MCF 10A (cell line): ENCODE data around the gene AFP. TPM values are rescaled to one million over a fixed set of nuclear protein-coding genes. Genes with fewer than 3 reads are reported as not detected.

ENCODE experiments used
- BruUV-seq: library from RNA; stranded (reverse); fragments of 400-500 nt; replicated peaks from 2 replicates; lab custom pipeline; 2021; lab: Mats Ljungman, UMichigan
- CTCF ChIA-PET: fragments of 300-600 bp; sonication (Branson Sonifier 250); formaldehyde crosslinking; extraction: SDS; loops from one replicate; lab custom pipeline; 2021; ENCODE audit warnings: antibody characterized with exemption, inconsistent platforms; lab: Yijun Ruan, JAX
- POLR2A ChIA-PET: fragments of 300-600, 350-650 bp; sonication (Branson Sonifier 250); formaldehyde crosslinking; extraction: SDS; loops from one replicate; lab custom pipeline; 2020; ENCODE audit warnings: antibody characterized with exemption, inconsistent platforms; lab: Yijun Ruan, JAX
- DNase-seq: peaks from one replicate; pipeline ENCODE4 v3.0.0-alpha.2; 2018; ENCODE audit not compliant: unreplicated experiment
- H3K27ac Mint-ChIP-seq: one replicate; pipeline ENCODE4 v1.8.0; 2022; ENCODE audit warnings: mild to moderate bottlenecking, low read depth, mixed read lengths; ENCODE audit not compliant: unreplicated experiment
- H3K27me3 Mint-ChIP-seq: one replicate; pipeline ENCODE4 v1.8.0; 2022; ENCODE audit warnings: mixed read lengths; ENCODE audit not compliant: insufficient read depth, unreplicated experiment
- H3K36me3 Mint-ChIP-seq: one replicate; pipeline ENCODE4 v1.8.0; 2022; ENCODE audit warnings: mild to moderate bottlenecking, moderate library complexity, mixed read lengths; ENCODE audit not compliant: insufficient read depth, unreplicated experiment
- H3K4me1 Mint-ChIP-seq: one replicate; pipeline ENCODE4 v1.8.0; 2022; ENCODE audit warnings: mixed read lengths; ENCODE audit not compliant: insufficient read depth, unreplicated experiment
- H3K4me3 Mint-ChIP-seq: one replicate; pipeline ENCODE4 v1.8.0; 2022; ENCODE audit warnings: mild to moderate bottlenecking, moderate library complexity, mixed read lengths; ENCODE audit not compliant: unreplicated experiment
- H3K9me3 Mint-ChIP-seq: one replicate; pipeline ENCODE4 v1.8.0; 2022; ENCODE audit warnings: mixed read lengths; ENCODE audit not compliant: unreplicated experiment
- intact Hi-C: fragments of 100-400 bp; cut with micrococcal nuclease; formaldehyde crosslinking; loops from 2 replicates; pipeline ENCODE4 v1.14.1; 2022
- total RNA-seq: library from RNA; stranded (reverse); gene quantifications from 2 replicates; pipeline ENCODE4 v1.2.3, GENCODE V29; 2022
- TF ChIP-seq, protein P1 (sequence below): fragments of 200-600 bp; IDR thresholded peaks from one replicate; pipeline ENCODE4 v1.8.0; 2022; ENCODE audit warnings: antibody characterized with exemption, mild to moderate bottlenecking; ENCODE audit not compliant: unreplicated experiment

AFP gene
- total RNA-seq, 1 experiment from 2014 or later = not detected

DNA sequence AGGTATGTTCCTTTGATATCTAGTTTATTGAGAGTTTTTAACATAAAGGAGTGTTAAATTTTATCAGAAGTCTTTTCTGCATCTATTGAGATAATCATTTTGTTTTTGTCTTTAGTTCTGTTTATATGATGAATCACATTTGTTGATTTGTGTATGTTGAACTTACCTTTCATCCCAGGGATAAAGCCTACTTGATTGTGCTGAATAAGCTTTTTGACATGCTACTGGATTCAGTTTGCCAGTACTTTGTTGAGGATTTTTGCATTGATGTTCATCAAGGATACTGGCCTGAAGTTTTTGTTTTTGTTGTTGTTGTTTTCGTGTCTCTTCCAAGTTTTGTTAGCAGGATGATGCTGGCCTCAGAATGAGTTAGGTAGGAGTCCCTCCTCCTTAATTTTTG, 34.7 kb downstream of the AFP start:
- Mint-ChIP-seq H3K4me1 (no peaks in the 10 kb centered on the region), H3K27me3 (peaks cover 74% of the 10 kb centered on the region), H3K36me3 (no peaks in the 10 kb centered on the region), H3K9me3 (peaks cover 23% of the 10 kb centered on the region), H3K4me3 (no peak overlapping the region), H3K27ac (no peak overlapping the region)
- TF ChIP-seq, protein P1, sequence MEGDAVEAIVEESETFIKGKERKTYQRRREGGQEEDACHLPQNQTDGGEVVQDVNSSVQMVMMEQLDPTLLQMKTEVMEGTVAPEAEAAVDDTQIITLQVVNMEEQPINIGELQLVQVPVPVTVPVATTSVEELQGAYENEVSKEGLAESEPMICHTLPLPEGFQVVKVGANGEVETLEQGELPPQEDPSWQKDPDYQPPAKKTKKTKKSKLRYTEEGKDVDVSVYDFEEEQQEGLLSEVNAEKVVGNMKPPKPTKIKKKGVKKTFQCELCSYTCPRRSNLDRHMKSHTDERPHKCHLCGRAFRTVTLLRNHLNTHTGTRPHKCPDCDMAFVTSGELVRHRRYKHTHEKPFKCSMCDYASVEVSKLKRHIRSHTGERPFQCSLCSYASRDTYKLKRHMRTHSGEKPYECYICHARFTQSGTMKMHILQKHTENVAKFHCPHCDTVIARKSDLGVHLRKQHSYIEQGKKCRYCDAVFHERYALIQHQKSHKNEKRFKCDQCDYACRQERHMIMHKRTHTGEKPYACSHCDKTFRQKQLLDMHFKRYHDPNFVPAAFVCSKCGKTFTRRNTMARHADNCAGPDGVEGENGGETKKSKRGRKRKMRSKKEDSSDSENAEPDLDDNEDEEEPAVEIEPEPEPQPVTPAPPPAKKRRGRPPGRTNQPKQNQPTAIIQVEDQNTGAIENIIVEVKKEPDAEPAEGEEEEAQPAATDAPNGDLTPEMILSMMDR = no peak
- DNase-seq = no peak
- no TSS peak for BruUV-seq
- ChIA-PET CTCF (no interaction called here), POLR2A (no interaction called here)
- intact Hi-C loops = no loop called here

DNA sequence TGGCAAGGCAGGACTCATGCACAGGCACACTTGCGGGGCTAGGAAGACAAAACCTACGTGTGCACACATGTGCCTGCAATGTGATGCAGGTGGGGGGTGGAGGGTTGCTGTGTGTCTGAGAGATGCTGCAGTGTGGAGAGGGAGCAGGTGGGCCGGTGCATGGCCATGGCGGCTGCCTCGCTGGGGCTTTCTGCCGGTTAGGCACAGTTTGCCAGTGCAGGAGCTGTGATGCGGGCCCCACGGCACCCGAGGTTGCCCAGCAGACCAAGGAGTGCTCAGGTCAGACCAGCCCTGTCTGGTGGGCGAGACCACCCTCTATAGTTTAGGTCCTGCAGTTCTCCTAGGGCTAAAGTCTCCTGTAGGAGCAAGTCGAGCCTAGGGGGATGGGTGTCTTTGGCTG, 41.2 kb downstream of the AFP start:
- Mint-ChIP-seq H3K36me3 (no peaks in the 10 kb centered on the region), H3K27me3 (peaks cover 18% of the 10 kb centered on the region), H3K9me3 (peaks cover 23% of the 10 kb centered on the region), H3K4me3 (no peak overlapping the region), H3K4me1 (no peaks in the 10 kb centered on the region), H3K27ac (no peak overlapping the region)
- TF ChIP-seq, protein P1 = no peak
- no peak for DNase-seq
- no TSS peak for BruUV-seq
- intact Hi-C loops = no loop called here
- POLR2A ChIA-PET = no interaction called here
- CTCF ChIA-PET = no interaction called here

DNA sequence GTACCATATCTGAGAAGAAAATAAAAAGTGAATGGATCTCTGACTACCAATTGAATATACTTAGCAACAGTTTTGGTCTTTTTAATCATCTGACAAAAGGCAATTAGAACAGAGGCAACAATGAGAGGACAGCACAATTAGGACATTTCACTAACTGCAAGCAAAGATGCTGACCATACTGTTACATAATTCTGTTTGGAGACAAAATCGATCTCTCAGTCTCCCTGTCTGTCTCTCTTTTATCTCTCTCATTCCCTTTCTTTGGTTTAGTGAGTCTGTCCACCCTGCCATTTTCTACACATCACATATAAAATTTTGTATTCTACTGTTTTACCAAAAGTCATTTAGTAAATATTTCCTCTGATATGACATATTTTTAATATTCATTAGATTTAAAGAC, 43.3 kb downstream of the AFP start:
- CTCF ChIA-PET = interaction anchor here (0.5 to 0.8 kb wide), 2 partner anchors 1088 to 1433 kb away, joined by 3 read pairs; no protein-coding TSS in a partner anchor
- no TSS peak for BruUV-seq
- Mint-ChIP-seq H3K9me3 (peaks cover 7% of the 10 kb centered on the region), H3K4me3 (no peak overlapping the region), H3K36me3 (no peaks in the 10 kb centered on the region), H3K27me3 (no peaks in the 10 kb centered on the region), H3K4me1 (no peaks in the 10 kb centered on the region), H3K27ac (no peak overlapping the region)
- POLR2A ChIA-PET = interaction anchor here (1.4 kb wide), 1 partner anchor 9 kb away, joined by 3 read pairs; no protein-coding TSS in a partner anchor
- DNase-seq = no peak
- TF ChIP-seq, protein P1 = no peak
- intact Hi-C loops = no loop called here

DNA sequence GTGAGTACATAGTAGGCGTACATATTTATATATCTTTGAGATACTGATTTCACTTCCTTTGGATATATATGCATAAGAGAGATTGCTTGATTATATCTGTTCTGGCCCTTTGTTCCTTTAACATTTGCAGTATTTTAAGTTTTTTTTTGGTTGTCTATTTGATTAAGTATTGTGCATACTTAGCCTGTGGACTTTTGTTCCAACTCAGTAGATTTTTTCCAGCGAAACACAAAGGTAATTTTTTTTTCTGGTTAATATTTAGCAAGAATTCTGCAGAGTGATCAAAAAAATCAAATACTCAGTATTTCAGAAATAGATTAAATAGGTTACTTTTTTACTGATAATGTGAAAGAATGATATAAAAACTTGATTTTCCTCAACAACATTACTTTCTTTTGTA, 45.3 kb downstream of the AFP start, which contains the start of gene AFM:
Gene AFM, plus strand, starts transcription at position 388 of the 400 bp plus-strand sequence. CDS start 31 bp downstream, outside the sequence.
- Mint-ChIP-seq H3K4me3 (no peak within 1 kb of the TSS), H3K36me3 (no peaks in the 10 kb centered on the region), H3K27ac (no peak within 1 kb of the TSS), H3K4me1 (no peaks in the 10 kb centered on the region), H3K9me3 (no peaks in the 10 kb centered on the region), H3K27me3 (no peaks in the 10 kb centered on the region)
- BruUV-seq = no TSS peak
- intact Hi-C loops = no loop called here
- POLR2A ChIA-PET = no interaction called here
- CTCF ChIA-PET = no interaction called here
- no peak for DNase-seq
- TF ChIP-seq, protein P1 = no peak
